HepG2 (cell line): ENCODE results near the gene MTMR10. TPM values are rescaled to one million over a fixed set of nuclear protein-coding genes. Genes with fewer than 3 reads are reported as not detected.

ENCODE experiments used
- ATAC-seq: fragments of 200-7000 bp; cut with Tn5 transposase; 3 replicates; pipeline ENCODE4 v1.9.1; 2020; ENCODE audit warnings: mild to moderate bottlenecking, moderate library complexity
- BruUV-seq: library from RNA; stranded (reverse); fragments of 400-500 nt; replicated peaks from 2 replicates; lab custom pipeline; 2021; lab: Mats Ljungman, UMichigan
- CTCF ChIA-PET: fragments of 300-600 bp; formaldehyde crosslinking; extraction: SDS; loops from one replicate; lab custom pipeline; 2021; ENCODE audit warnings: low total read pairs, inconsistent platforms, low intra/inter-chr PET ratio; lab: Yijun Ruan, JAX
- POLR2A ChIA-PET: fragments of 350-600 bp; sonication (Branson Sonifier 250); formaldehyde crosslinking; loops from one replicate; lab custom pipeline; 2020; ENCODE audit warnings: antibody characterized with exemption, inconsistent platforms; lab: Yijun Ruan, JAX
- DNase-seq: peaks from one replicate; pipeline ENCODE4 v3.0.0-alpha.2; 2015; ENCODE audit warnings: low spot score
- FAIRE-seq: peaks from 3 replicates; lab custom pipeline; 2011; peaks lifted over from hg19 to GRCh38; lab: Jason Lieb, UNC
- H2AFZ ChIP-seq: one replicate; pipeline ENCODE4 v1.6.1; 2011; ENCODE audit warnings: low read length, inconsistent platforms
- H3K27ac ChIP-seq: fragments of 300-600 bp; 3 replicates; pipeline ENCODE4 v1.8.0; 2011; ENCODE audit warnings: mixed run types, mild to moderate bottlenecking, mixed read lengths, low read length, inconsistent platforms; ENCODE audit not compliant: insufficient read depth; ENCODE audit errors: extremely low read length
- H3K27me3 ChIP-seq, 2 experiments: fragments of 200-600 bp in 1 of 2; 2 replicates in 1 of 2; 3 replicates in 1 of 2; pipeline versions ENCODE4 v1.6.0 to v1.8.0; 2011; ENCODE audit warnings: low read length in 2 of 2, mild to moderate bottlenecking in 2 of 2, moderate library complexity in 2 of 2, inconsistent platforms in 1 of 2; ENCODE audit not compliant: insufficient read depth in 2 of 2, control insufficient read depth in 1 of 2
- H3K36me3 ChIP-seq, 2 experiments: fragments of 200-600 bp in 1 of 2; replicated peaks in 1 of 2; 2 replicates in 1 of 2; 3 replicates in 1 of 2; pipeline versions ENCODE4 v1.5.1 to v1.8.0; 2011; ENCODE audit warnings: low read length in 2 of 2, inconsistent platforms in 1 of 2; ENCODE audit not compliant: insufficient read depth in 2 of 2, control insufficient read depth in 1 of 2
- H3K4me1 ChIP-seq: 2 replicates; pipeline ENCODE4 v1.5.1; 2012; ENCODE audit warnings: low read length, inconsistent platforms; ENCODE audit not compliant: insufficient read depth
- H3K4me2 ChIP-seq: 2 replicates; pipeline ENCODE4 v1.6.0; 2011; ENCODE audit warnings: low read depth, low read length, inconsistent platforms
- H3K4me3 ChIP-seq, 3 experiments: fragments of 200-600 bp in 1 of 3; sonication (generic), shearing (Covaris generic) in 1 of 3; replicated peaks in 1 of 3; 2 replicates each; pipeline ENCODE4 v1.5.1; 2011 to 2016; ENCODE audit warnings: low read length in 3 of 3, inconsistent platforms in 2 of 3, low read depth in 2 of 3, mild to moderate bottlenecking in 2 of 3, control low read depth in 1 of 3, mixed read lengths in 1 of 3; ENCODE audit not compliant: insufficient read depth in 1 of 3
- H3K79me2 ChIP-seq: one replicate; pipeline ENCODE4 v1.6.1; 2011; ENCODE audit warnings: low read length, inconsistent platforms; ENCODE audit not compliant: insufficient read depth
- H3K9ac ChIP-seq: 2 replicates; pipeline ENCODE4 v1.6.0; 2011; ENCODE audit warnings: mild to moderate bottlenecking, low read depth, low read length, inconsistent platforms; ENCODE audit not compliant: insufficient read depth
- H3K9me3 ChIP-seq: 2 replicates; pipeline ENCODE4 v1.5.1; 2012; ENCODE audit warnings: mild to moderate bottlenecking, low read length
- H4K20me1 ChIP-seq: 2 replicates; pipeline ENCODE4 v1.6.0; 2011; ENCODE audit warnings: inconsistent platforms, mild to moderate bottlenecking, low read length, moderate library complexity; ENCODE audit not compliant: insufficient read depth
- SIX4 ChIP-seq: sonication (generic); formaldehyde crosslinking; IDR thresholded peaks from 2 replicates; pipeline ENCODE4 v1.4.0; 2020; ENCODE audit warnings: missing genetic modification reagents
- WGBS: methylation state at CpG from one replicate; pipeline ENCODE4 v1.1.6; 2017; ENCODE audit warnings: low lambda C conversion rate; 5-methylcytosine and 5-hydroxymethylcytosine counted together
- in situ Hi-C: cut with HindIII; loops from 2 replicates; pipeline ENCODE4 v1.10.0; 2017; ENCODE audit warnings: low pct_unique_long_range_greater_than_20kb; ENCODE audit not compliant: extremely low pct_ligation_motif_present
- intact Hi-C: fragments of 100-400 bp; cut with micrococcal nuclease; formaldehyde crosslinking; loops from one replicate; pipeline ENCODE4 v1.10.0; 2022; ENCODE audit not compliant: unreplicated experiment
- polyA plus RNA-seq, 8 experiments: library from polyadenylated mRNA; depleted of rRNA in 3 of 8; stranded (reverse) in 7 of 8; unstranded in 1 of 8; fragments of >200 nt; fragmentation: Illumina TruSeq in 4 of 8; extraction: Trizol in 4 of 8; gene quantifications; 2 replicates each; pipeline versions ENCODE4 v1.2.1 to v1.2.3, GENCODE V29; 2011 to 2016; ENCODE audit warnings: low read depth in 4 of 8, missing spikeins in 1 of 8, mixed read lengths in 1 of 8; ENCODE audit not compliant: insufficient read depth in 1 of 8
- total RNA-seq, 5 experiments: library from RNA; depleted of rRNA; stranded (reverse); fragments of >200 nt; fragmentation: Illumina TruSeq; extraction: Trizol; gene quantifications; 2 replicates each; pipeline ENCODE4 v1.2.3, GENCODE V29; 2016; ENCODE audit warnings: low read depth in 1 of 5
- TF ChIP-seq, protein P1 (sequence below): sonication (generic); formaldehyde crosslinking; IDR thresholded peaks from 2 replicates; pipeline ENCODE4 v1.4.0; 2020; ENCODE audit warnings: missing genetic modification reagents, borderline replicate concordance

Gene MTMR10
- total and polyA plus RNA-seq, 2 of the 13 experiments (the other 11 are each of a cell fraction or from before 2014, with no cell fraction given) = 10.2 to 17.4 TPM

DNA sequence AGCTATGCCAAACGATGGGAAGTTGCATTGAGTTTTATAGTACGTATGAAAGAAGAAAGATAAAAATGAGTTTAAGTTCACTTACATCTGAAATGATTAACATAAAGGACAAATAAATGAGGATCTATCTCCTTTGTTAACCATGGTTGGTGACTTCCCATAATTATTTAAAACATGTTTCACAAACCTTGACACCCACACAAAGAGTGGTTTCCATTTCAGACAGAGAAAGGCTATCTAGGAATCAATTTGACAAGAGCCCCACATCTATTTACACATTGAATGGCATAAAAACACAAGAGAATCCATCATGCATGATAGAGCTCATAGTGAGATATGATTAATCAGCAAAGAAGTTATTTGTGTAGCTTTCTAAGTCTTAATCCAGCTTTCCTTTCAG lies 14.2 kb upstream of the MTMR10 start (continued):
- TF ChIP-seq, protein P1, sequence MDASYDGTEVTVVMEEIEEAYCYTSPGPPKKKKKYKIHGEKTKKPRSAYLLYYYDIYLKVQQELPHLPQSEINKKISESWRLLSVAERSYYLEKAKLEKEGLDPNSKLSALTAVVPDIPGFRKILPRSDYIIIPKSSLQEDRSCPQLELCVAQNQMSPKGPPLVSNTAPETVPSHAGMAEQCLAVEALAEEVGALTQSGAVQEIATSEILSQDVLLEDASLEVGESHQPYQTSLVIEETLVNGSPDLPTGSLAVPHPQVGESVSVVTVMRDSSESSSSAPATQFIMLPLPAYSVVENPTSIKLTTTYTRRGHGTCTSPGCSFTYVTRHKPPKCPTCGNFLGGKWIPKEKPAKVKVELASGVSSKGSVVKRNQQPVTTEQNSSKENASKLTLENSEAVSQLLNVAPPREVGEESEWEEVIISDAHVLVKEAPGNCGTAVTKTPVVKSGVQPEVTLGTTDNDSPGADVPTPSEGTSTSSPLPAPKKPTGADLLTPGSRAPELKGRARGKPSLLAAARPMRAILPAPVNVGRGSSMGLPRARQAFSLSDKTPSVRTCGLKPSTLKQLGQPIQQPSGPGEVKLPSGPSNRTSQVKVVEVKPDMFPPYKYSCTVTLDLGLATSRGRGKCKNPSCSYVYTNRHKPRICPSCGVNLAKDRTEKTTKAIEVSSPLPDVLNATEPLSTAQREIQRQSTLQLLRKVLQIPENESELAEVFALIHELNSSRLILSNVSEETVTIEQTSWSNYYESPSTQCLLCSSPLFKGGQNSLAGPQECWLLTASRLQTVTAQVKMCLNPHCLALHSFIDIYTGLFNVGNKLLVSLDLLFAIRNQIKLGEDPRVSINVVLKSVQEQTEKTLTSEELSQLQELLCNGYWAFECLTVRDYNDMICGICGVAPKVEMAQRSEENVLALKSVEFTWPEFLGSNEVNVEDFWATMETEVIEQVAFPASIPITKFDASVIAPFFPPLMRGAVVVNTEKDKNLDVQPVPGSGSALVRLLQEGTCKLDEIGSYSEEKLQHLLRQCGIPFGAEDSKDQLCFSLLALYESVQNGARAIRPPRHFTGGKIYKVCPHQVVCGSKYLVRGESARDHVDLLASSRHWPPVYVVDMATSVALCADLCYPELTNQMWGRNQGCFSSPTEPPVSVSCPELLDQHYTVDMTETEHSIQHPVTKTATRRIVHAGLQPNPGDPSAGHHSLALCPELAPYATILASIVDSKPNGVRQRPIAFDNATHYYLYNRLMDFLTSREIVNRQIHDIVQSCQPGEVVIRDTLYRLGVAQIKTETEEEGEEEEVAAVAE = no peak

DNA sequence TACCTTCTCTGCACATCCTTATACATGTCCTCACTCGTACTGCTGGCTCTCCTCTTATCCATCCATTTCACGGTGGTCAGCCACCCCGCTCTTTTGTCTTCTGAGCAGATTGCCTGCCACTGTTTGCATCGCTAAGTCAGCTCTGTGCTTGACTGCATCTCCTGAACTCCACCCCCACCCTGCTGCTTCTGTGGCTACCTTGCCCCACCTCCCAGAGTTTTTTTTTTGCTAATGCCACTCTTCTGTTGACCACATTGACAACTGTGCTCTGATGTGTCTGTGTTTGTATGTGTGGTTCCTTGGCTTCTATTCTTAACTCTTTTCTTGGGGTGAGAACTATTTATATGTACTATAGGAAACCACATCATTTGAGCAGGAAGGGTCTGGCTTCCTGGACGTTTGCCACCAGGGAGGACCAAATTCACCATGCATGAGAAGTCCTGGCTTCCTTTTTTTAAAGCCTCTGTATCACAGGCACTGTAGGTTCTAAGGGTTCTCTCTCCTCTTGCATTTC lies 12.8 kb upstream of the MTMR10 start:
- Histone ChIP-seq H3K4me1 (no peaks in the 10 kb centered on the region), H3K9ac (no peak overlapping the region), H2AFZ (no peak overlapping the region), H3K36me3 (no peaks in the 10 kb centered on the region), H3K27ac (no peak overlapping the region), H3K79me2 (no peaks in the 10 kb centered on the region), H3K9me3 (no peaks in the 10 kb centered on the region), H3K4me3 (no peak overlapping the region), H3K4me2 (no peak overlapping the region), H4K20me1 (no peaks in the 10 kb centered on the region), H3K27me3 (peaks cover 0 to 4% of the 10 kb centered on the region in 2 experiments; a peak in 3 of 5 replicates)
- no peak for FAIRE-seq
- BruUV-seq = no TSS peak
- ChIA-PET CTCF (no interaction called here), POLR2A (no interaction called here)
- no peak for DNase-seq
- no peak for TF ChIP-seq SIX4 (CRISPR knock-in tag)
- WGBS = 28% methylated on average over 5 of the region's 5 CpGs
- no peak for ATAC-seq
- in situ Hi-C loops (no loop called here), intact Hi-C loops (no loop called here)
